Activated CD4-positive, alpha-beta memory T cell treated with anti-CD3 and anti-CD28 coated beads, Interleukin-2, amount 10 ng/mL, durations not matched to agents 7 days and 5 days (primary cell): Measurements from ENCODE around the gene SPZ1. TPM values are rescaled to one million over a fixed set of nuclear protein-coding genes. Genes with fewer than 3 reads are reported as not detected.
"Not testable (repeated sequence)": the region's sequence is repeated elsewhere in the genome, so short reads cannot be mapped to it uniquely, and the experiment has no call there.

Experiments
- CTCF ChIA-PET: fragments of 350-600 bp; sonication (Branson Sonifier 250); formaldehyde crosslinking; loops from one replicate; lab custom pipeline; 2021; ENCODE audit warnings: antibody characterized with exemption, inconsistent platforms; lab: Charles Lee
- POLR2A ChIA-PET: fragments of 350-600 bp; sonication (Branson Sonifier 250); formaldehyde crosslinking; loops from one replicate; lab custom pipeline; 2021; ENCODE audit warnings: antibody characterized with exemption; lab: Charles Lee
- DNase-seq: peaks from one replicate; pipeline ENCODE4 v3.0.0-alpha.2; 2020
- H3K27ac Mint-ChIP-seq: one replicate; pipeline ENCODE4 v1.8.0; 2021; ENCODE audit warnings: mild to moderate bottlenecking, mixed read lengths
- H3K27me3 Mint-ChIP-seq: one replicate; pipeline ENCODE4 v1.8.0; 2021; ENCODE audit warnings: mixed read lengths
- H3K36me3 Mint-ChIP-seq: one replicate; pipeline ENCODE4 v1.8.0; 2021; ENCODE audit warnings: low read depth, mixed read lengths
- H3K4me1 Mint-ChIP-seq: one replicate; pipeline ENCODE4 v1.8.0; 2021; ENCODE audit warnings: mixed read lengths
- H3K4me3 Mint-ChIP-seq: one replicate; pipeline ENCODE4 v1.8.0; 2021; ENCODE audit warnings: mild to moderate bottlenecking, mixed read lengths
- H3K9me3 Mint-ChIP-seq: one replicate; pipeline ENCODE4 v1.8.0; 2021; ENCODE audit warnings: mixed read lengths
- total RNA-seq, 2 experiments: library from RNA; stranded (reverse); gene quantifications; one replicate each; pipeline ENCODE4 v1.2.3, GENCODE V29; 2021

SPZ1 gene
- total RNA-seq, 2 experiments from 2014 or later = not detected

- no peak overlapping the region for H3K27ac Mint-ChIP-seq
- no peaks in the 10 kb centered on the region for H3K4me1 Mint-ChIP-seq
- H3K9me3 Mint-ChIP-seq = no peaks in the 10 kb centered on the region
- no peaks in the 10 kb centered on the region for H3K27me3 Mint-ChIP-seq
- DNase-seq = no peak
- ChIA-PET POLR2A (no interaction called here), CTCF (no interaction called here)
- H3K4me3 Mint-ChIP-seq = no peak overlapping the region
- no peaks in the 10 kb centered on the region for H3K36me3 Mint-ChIP-seq
Observed at GRCh38 chr5:80300125-80300524, 19.7 kb upstream of the SPZ1 start.

GRCh38 chr5:80300796-80301195, 19.0 kb upstream of the SPZ1 start:
- H3K9me3 Mint-ChIP-seq, H3K36me3 Mint-ChIP-seq, H3K4me3 Mint-ChIP-seq, H3K4me1 Mint-ChIP-seq, DNase-seq, CTCF ChIA-PET, H3K27ac Mint-ChIP-seq, H3K27me3 Mint-ChIP-seq, POLR2A ChIA-PET: not testable (repeated sequence)

DNA sequence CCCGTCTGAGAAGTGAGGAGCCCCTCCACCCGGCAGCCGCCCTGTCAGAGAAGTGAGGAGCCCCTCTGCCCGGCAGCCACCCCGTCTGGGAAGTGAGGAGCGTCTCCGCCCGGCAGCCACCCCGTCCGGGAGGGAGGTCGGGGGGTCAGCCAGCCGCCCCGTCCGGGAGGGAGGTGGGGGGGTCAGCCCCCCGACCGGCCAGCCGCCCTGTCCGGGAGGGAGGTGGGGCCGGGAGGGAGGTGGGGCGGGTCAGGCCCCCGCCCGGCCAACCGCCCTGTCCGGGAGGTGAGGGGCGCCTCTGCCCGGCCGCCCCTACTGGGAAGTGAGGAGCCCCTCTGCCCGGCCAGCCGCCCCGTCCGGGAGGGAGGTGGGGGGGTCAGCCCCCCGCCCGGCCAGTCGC, 18.5 kb upstream of the SPZ1 start:
- H3K27me3 Mint-ChIP-seq, H3K36me3 Mint-ChIP-seq, H3K27ac Mint-ChIP-seq, CTCF ChIA-PET, DNase-seq, H3K9me3 Mint-ChIP-seq, H3K4me3 Mint-ChIP-seq, H3K4me1 Mint-ChIP-seq, POLR2A ChIA-PET: not testable (repeated sequence)

DNA sequence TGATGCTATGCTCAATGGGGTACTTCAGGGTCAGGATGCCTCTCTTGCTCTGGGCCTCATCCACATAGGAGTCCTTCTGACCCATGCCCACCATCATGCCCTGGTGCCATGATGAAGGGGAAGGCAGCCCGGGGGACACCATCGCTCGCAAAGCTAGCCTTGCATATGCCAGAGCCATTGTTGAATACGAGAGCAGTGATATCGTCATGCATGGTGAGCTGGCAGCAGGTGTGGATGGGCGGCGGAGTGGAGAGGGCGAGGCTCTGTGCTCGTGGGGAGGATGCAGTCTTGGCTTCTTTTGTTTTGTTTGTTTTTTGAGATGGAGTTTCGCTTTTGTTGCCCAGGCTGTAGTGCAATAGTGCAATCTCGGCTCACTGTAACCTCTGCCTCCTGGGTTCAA, 17.2 kb upstream of the SPZ1 start:
- no peaks in the 10 kb centered on the region for H3K36me3 Mint-ChIP-seq
- H3K4me3 Mint-ChIP-seq = no peak overlapping the region
- no peak overlapping the region for H3K27ac Mint-ChIP-seq
- CTCF ChIA-PET = interaction anchor here (0.6 kb wide), 1 partner anchor 139 kb away, joined by 3 read pairs; no protein-coding TSS in a partner anchor
- POLR2A ChIA-PET = no interaction called here
- H3K9me3 Mint-ChIP-seq = no peaks in the 10 kb centered on the region
- H3K27me3 Mint-ChIP-seq = peaks cover 1% of the 10 kb centered on the region
- H3K4me1 Mint-ChIP-seq = no peaks in the 10 kb centered on the region
- no peak for DNase-seq

GRCh38 chr5:80308526-80308925, 11.3 kb upstream of the SPZ1 start:
- DNase-seq = no peak
- CTCF ChIA-PET = interaction anchor here (0.7 to 7.5 kb wide), 15 partner anchors 12 to 224 kb away, joined by 3 to 199 read pairs (median 4); no protein-coding TSS in a partner anchor
- Mint-ChIP-seq H3K27me3 (peaks cover 1% of the 10 kb centered on the region), H3K9me3 (peaks cover 2% of the 10 kb centered on the region), H3K27ac (no peak overlapping the region), H3K36me3 (no peaks in the 10 kb centered on the region), H3K4me1 (no peaks in the 10 kb centered on the region), H3K4me3 (no peak overlapping the region)
- POLR2A ChIA-PET = interaction anchor here (1.5 kb wide), 2 partner anchors 32 to 217 kb away, joined by 3 to 6 read pairs; no protein-coding TSS in a partner anchor

DNA sequence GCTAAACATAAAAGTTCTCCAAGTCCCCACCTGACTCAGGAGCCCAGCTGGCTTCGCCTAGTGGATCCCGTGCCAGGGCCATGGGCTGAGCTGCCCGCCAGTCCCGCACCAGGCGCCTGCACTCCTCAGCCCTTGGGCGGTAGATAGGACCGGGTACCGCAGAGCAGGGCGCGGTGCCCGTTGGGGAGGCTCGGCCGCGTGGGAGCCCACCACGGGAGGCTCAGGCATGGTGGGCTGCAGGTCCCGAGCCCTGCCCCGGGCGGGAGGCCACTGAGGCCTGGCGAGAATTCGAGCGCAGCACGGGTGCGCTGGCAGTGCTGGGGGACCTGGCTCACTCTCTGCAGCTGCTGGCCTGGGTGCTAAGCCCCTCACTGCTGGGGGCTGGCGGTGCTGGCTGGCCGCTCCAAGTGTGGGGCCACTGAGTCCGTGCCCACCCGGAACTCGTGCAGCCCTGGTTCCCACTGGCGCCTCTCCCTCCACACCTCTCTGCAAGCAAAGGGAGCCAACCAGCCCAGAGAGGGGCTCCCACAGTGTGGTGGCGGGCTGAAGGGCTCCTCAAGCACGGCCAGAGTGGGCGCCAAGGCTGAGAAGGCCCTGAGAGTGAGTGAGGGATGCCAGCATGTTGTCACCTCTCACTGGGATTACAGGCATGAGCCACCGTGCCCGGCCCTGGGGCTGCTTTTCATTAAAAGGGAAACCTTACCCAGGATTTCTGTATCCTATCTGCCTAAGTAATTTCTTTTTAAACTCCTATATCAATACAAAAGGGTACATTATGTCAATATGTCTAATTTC, 9.7 kb upstream of the SPZ1 start:
- POLR2A ChIA-PET = no interaction called here
- CTCF ChIA-PET = interaction anchor here (1.2 to 7.5 kb wide), 2 partner anchors 105 to 219 kb away, joined by 3 to 199 read pairs; no protein-coding TSS in a partner anchor

DNA sequence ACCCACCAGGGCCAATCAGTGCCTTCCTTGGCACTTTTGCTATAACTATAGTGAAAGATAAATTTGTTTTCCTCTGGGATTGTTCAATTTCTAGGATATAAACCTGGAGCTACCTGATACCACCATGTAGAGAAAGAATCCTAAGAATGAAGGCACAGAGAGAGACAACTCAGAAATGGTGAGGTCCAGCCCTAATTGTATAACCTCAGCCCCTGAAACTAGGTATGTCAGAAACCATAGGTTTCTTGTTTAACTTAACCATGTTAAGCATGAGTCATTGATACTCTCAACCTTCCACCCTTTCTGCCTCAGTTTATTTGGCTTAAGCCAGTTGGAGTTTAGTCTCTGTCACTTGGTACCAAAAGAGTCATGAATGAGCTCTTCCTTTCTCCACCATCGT, 4.6 kb upstream of the SPZ1 start:
- Mint-ChIP-seq H3K9me3 (no peaks in the 10 kb centered on the region), H3K4me3 (no peak overlapping the region), H3K27ac (no peak overlapping the region), H3K4me1 (no peaks in the 10 kb centered on the region), H3K36me3 (no peaks in the 10 kb centered on the region), H3K27me3 (peaks cover 15% of the 10 kb centered on the region)
- DNase-seq = no peak
- ChIA-PET POLR2A (no interaction called here), CTCF (interaction anchor here (1.5 to 1.9 kb wide), 2 partner anchors 11 to 232 kb away, joined by 4 read pairs; no protein-coding TSS in a partner anchor)

More for the DNA sequence above, 9.7 kb upstream of the SPZ1 start:
- Mint-ChIP-seq H3K4me3 (no peak overlapping the region), H3K36me3 (no peaks in the 10 kb centered on the region), H3K9me3 (peaks cover 2% of the 10 kb centered on the region), H3K27ac (no peak overlapping the region), H3K4me1 (no peaks in the 10 kb centered on the region), H3K27me3 (peaks cover 1% of the 10 kb centered on the region)
- DNase-seq = no peak

DNA sequence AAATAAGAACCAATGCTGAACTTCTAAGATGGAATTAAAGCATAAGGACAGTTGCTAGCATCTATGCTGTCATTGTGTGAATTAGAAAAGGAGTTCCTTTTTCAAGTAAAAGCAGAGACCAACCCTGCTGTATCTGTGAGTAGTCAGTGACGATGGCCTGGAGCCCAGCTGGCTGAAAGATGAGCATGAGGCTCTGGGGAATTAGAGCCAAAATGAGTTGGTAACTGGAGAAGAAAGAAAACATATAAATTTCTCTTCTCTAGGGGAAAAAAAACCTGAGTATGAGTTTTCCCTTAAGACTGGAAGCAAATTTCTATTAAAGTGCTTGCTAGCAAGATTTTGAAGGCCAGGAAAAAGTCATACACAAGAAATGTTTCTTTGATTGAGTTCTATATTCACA, 1.6 kb upstream of the SPZ1 start:
- no peak for DNase-seq
- no peak overlapping the region for H3K27ac Mint-ChIP-seq
- POLR2A ChIA-PET = no interaction called here
- CTCF ChIA-PET = interaction anchor here (1.1 to 1.2 kb wide), 2 partner anchors 226 to 235 kb away, joined by 3 to 5 read pairs; no protein-coding TSS in a partner anchor
- H3K4me1 Mint-ChIP-seq = no peaks in the 10 kb centered on the region
- H3K4me3 Mint-ChIP-seq = no peak overlapping the region
- peaks cover 22% of the 10 kb centered on the region for H3K27me3 Mint-ChIP-seq
- no peaks in the 10 kb centered on the region for H3K36me3 Mint-ChIP-seq
- H3K9me3 Mint-ChIP-seq = no peaks in the 10 kb centered on the region

DNA sequence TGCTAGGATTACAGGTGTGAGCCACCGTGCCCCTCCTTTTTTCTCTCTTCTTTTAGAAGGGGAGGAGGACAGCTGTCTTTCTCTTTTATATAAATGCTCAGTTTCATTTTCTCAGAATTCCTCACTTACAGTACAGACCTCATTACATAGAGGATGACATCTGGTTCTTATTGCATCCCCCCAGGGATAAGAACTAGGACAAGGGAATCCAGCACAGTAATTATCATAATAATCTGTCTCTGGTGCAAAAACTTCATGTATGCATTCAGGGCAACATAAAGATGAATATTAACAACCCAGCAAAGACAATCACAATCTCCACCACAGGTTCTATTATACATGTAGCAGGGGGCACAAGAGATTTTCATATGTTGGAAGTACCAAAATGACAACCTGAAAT, 5.1 kb downstream of the SPZ1 start:
- Mint-ChIP-seq H3K9me3 (no peaks in the 10 kb centered on the region), H3K36me3 (no peaks in the 10 kb centered on the region), H3K4me1 (no peaks in the 10 kb centered on the region), H3K4me3 (no peak overlapping the region), H3K27me3 (peaks cover 13% of the 10 kb centered on the region), H3K27ac (no peak overlapping the region)
- CTCF ChIA-PET = no interaction called here
- POLR2A ChIA-PET = no interaction called here
- no peak for DNase-seq

- H3K36me3 Mint-ChIP-seq = no peaks in the 10 kb centered on the region
- CTCF ChIA-PET = no interaction called here
- H3K27ac Mint-ChIP-seq = no peak overlapping the region
- H3K4me1 Mint-ChIP-seq = no peaks in the 10 kb centered on the region
- H3K4me3 Mint-ChIP-seq = no peak overlapping the region
- POLR2A ChIA-PET = no interaction called here
- H3K27me3 Mint-ChIP-seq = peaks cover 3% of the 10 kb centered on the region
- no peaks in the 10 kb centered on the region for H3K9me3 Mint-ChIP-seq
- no peak for DNase-seq
Observed at GRCh38 chr5:80326468-80326867, 6.7 kb downstream of the SPZ1 start.

GRCh38 chr5:80337379-80337778, 17.6 kb downstream of the SPZ1 start:
- H3K27me3 Mint-ChIP-seq = peaks cover 26% of the 10 kb centered on the region
- H3K4me3 Mint-ChIP-seq = no peak overlapping the region
- no peak overlapping the region for H3K27ac Mint-ChIP-seq
- DNase-seq = no peak
- H3K9me3 Mint-ChIP-seq = no peaks in the 10 kb centered on the region
- no peaks in the 10 kb centered on the region for H3K4me1 Mint-ChIP-seq
- ChIA-PET POLR2A (no interaction called here), CTCF (no interaction called here)
- no peaks in the 10 kb centered on the region for H3K36me3 Mint-ChIP-seq

GRCh38 chr5:80339116-80339515, 19.3 kb downstream of the SPZ1 start:
- ChIA-PET POLR2A (no interaction called here), CTCF (no interaction called here)
- no peak for DNase-seq
- Mint-ChIP-seq H3K27me3 (peaks cover 20% of the 10 kb centered on the region), H3K4me3 (no peak overlapping the region), H3K36me3 (no peaks in the 10 kb centered on the region), H3K9me3 (no peaks in the 10 kb centered on the region), H3K27ac (no peak overlapping the region), H3K4me1 (no peaks in the 10 kb centered on the region)

DNA sequence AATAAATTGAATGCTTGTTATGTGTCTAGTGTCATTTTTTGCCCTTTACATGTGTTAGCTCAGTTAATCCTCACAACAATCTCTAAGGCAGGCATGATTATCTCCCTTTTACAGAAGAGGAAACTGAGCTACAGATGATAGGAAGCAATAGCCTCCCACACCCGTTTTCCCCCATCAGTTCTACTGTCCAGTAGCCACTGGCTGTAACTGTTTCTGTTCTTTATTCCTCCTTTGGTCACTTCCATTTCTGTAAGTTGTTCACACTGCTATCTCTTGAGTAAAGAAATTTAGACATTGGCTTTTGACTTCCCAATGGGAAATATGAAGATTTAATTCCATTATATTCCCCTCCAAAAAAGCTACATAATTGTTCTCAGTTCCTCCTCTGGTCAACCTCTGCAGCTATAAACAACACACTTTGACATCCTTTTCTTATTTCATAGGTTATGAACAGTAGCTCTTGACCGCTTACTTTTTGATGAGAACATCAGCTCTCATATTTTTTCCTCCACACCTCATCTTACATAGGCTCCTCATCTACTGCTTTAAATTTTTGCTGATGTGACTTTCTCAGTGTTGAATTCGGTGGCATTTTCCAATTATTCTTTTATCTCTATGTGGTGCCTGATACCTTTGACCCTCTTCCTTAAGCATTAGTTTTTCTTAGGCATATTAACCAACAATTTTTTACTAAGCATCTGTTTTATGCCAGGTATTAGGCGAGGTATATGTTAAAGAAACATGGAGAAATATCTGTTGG, 21.4 kb downstream of the SPZ1 start:
- POLR2A ChIA-PET = no interaction called here

More for the DNA sequence above, 21.4 kb downstream of the SPZ1 start:
- H3K4me3 Mint-ChIP-seq = no peak overlapping the region
- peaks cover 16% of the 10 kb centered on the region for H3K27me3 Mint-ChIP-seq
- CTCF ChIA-PET = interaction anchor here (1.8 kb wide), 1 partner anchor 34 kb away, joined by 8 read pairs; no protein-coding TSS in a partner anchor
- H3K36me3 Mint-ChIP-seq = no peaks in the 10 kb centered on the region
- H3K4me1 Mint-ChIP-seq = no peaks in the 10 kb centered on the region
- no peaks in the 10 kb centered on the region for H3K9me3 Mint-ChIP-seq
- DNase-seq = no peak
- no peak overlapping the region for H3K27ac Mint-ChIP-seq
